DOHH2 (cell line): ENCODE measurements around the gene AP1B1.

Source experiments
- EZH2phosphoT487 ChIP-seq: fragments of 200-600 bp; sonication (generic); IDR thresholded peaks from 2 replicates; pipeline ENCODE4 v1.6.1; 2017; ENCODE audit warnings: borderline replicate concordance, mild to moderate bottlenecking, antibody characterized with exemption, low read length, moderate library complexity, mixed read lengths
- TF ChIP-seq, protein P1 (sequence below): fragments of 200-600 bp; sonication (generic); IDR thresholded peaks from one replicate; pipeline ENCODE4 v1.5.1; 2014; ENCODE audit warnings: antibody characterized with exemption, mild to moderate bottlenecking, low read depth, low read length; ENCODE audit not compliant: poor library complexity, severe bottlenecking

- TF ChIP-seq EZH2phosphoT487, result no peak
- TF ChIP-seq, protein P1, sequence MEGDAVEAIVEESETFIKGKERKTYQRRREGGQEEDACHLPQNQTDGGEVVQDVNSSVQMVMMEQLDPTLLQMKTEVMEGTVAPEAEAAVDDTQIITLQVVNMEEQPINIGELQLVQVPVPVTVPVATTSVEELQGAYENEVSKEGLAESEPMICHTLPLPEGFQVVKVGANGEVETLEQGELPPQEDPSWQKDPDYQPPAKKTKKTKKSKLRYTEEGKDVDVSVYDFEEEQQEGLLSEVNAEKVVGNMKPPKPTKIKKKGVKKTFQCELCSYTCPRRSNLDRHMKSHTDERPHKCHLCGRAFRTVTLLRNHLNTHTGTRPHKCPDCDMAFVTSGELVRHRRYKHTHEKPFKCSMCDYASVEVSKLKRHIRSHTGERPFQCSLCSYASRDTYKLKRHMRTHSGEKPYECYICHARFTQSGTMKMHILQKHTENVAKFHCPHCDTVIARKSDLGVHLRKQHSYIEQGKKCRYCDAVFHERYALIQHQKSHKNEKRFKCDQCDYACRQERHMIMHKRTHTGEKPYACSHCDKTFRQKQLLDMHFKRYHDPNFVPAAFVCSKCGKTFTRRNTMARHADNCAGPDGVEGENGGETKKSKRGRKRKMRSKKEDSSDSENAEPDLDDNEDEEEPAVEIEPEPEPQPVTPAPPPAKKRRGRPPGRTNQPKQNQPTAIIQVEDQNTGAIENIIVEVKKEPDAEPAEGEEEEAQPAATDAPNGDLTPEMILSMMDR, result no peak
These were observed 4.7 kb upstream of the AP1B1 start for GRCh38 chr22:29393019-29393608.
